ENCODE results near the gene FASN. TPM values are rescaled to one million over a fixed set of nuclear protein-coding genes. Genes with fewer than 3 reads are reported as not detected.

The FASN gene
- polyA plus RNA-seq, 4 donors, result 29.5 to 65.2 (median 45.9) TPM

DNA sequence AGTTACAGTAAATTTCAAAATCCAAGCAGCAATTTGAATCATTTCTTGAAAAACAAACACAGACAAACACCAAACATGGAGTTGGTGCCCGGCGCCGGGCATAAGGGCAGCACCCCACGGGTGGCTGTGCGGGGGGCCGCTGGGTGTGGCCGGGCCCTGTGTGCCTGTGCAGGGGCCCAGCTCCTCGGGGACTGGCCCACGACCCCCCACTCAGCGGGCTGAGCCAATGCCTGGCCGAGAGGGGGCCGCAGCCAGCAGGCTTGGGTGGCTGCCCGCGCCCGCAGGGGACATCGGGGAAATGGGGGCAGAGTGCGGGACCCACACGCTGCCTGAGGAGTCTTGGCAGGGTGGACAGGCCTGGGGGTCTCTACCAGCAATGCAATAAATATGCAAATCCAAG lies 19.6 kb downstream of the FASN start:
- no peak for DNase-seq (ENCODE audit: low read depth in 4 of 4, low spot score in 2 of 4)

DNA sequence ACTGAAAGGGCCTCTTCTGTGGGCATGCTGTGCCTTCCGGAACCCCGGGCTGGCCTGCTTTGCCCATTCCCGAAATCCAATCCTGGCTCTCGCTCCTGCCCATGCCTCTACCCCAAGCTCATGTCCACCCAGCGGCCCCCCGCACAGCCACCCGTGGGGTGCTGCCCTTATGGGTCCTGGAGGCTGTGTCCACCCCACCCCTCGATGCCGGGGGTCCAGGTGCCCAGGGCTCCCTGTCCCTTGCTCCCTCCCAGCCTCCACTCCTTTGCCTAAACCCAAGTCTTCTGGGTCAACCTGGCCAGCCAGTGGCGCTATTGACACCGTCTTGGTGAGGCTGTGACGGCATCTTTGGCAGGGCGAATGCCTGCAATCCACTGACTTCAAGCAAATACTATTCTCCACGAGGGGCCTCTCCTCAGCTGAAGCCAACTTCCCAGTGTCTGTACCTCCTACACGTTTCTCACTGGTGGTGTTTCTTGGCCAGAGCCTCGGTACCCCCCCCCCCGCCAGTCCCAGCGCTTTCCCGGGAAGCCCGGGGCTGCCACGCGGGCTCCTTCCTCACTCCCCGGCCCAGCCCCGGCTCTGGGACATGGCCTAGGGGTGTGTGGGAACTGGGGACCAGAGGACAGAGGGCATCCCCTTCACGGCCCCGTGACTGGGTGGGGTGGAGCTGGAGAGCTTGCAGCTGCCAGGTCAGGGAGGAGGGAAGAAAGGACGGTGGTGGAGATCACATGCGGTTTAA lies 20.2 kb downstream of the FASN start:
- no peak for DNase-seq (ENCODE audit: low read depth in 4 of 4, low spot score in 2 of 4)

DNA sequence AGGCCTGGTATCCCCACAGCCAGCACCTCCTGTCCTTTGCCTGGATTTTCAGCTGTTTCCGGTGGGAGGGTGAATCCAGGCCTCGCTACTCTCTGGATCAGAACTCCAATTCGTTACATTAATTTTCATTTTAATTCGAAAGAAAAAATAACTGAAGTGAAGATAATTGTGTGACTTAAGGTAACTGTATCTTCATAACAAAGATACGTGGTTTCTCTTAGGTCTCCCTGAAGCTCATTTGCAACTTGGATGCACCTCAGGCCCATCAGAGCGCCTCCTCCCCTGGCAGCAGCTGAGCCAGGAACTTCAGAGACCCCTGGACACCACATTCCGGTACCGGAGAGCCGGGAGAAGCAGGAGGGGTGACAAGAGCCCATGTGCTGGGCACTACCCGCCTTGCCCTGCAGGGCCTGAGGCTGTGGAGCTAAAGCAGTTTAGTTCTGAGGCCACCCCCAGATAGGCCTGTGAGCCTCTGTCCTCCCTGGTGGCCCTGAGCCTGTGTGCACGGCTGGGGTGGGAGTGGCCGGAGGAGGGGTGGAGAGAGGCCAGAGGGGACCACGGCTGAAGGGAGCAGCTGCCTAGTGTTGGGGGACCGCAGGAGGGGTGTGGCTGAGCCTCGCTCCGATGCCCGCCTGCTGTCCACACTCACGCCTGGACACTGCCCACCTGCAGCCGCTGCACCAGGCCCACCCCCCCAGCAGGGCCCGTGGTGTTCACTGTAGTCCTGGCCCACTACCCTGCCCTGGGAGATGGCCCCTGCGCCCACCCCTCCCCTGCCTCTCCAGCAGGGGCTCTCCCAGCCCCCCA lies 21.0 kb downstream of the FASN start:
- DNase-seq (ENCODE audit: low read depth in 4 of 4, low spot score in 2 of 4), result no peak

DNA sequence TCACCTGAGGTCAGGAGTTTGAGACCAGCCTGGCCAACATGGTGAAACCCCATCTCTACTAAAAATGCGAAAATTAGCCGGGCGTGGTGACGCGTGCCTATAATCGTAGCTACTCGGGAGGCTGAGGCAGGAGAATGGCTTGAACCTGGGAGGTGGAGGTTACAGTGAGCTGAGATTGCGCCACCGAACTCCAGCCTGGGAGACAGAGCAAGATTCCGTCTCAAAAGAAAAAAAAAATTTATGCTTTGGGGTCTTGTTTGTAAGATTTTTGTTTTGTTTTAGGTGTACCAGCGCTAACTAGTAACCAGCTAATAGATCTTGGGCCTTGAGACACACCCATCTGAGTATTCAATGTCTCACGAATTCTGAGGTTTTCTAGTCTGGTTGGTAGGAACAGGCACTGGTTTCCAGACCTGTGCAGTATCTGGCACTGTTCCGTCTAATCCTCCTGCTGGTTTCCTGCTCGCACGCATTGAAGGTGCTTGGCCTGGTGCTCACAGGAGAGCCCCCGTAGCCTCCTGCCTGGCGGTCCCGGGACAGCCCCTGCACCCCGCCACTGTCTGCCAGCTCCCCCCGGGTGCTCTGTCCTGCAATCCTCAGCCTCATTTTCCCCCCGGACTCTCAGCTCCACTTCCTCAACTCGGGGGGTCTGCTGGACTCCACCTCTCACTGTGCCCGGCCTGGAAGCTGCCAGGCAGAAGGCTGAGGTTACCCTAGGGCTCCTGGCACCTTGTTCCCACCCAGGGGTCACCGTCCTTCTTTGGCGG lies 21.8 kb downstream of the FASN start:
- no peak for DNase-seq (ENCODE audit: low read depth in 4 of 4, low spot score in 2 of 4)

DNA sequence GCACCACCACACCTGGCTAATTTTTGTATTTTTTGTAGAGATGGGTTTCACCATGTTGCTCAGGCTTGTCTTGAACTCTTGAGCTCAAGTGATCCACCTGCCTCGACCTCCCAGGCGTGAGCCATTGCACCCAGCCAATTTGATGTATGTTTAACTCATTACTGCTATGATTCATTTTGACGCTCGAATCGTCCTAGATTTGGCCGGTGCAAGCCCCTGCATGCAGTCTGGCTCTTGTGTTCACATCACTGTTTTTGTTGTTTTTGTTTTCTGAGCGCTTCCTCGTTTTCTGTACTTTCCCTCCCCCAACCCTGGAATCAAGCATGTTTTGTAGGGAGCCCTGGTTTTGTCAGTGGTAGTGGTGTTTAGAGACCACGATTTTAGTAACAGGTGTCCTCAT lies 24.6 kb downstream of the FASN start:
- DNase-seq (ENCODE audit: low read depth in 4 of 4, low spot score in 2 of 4), result no peak

DNA sequence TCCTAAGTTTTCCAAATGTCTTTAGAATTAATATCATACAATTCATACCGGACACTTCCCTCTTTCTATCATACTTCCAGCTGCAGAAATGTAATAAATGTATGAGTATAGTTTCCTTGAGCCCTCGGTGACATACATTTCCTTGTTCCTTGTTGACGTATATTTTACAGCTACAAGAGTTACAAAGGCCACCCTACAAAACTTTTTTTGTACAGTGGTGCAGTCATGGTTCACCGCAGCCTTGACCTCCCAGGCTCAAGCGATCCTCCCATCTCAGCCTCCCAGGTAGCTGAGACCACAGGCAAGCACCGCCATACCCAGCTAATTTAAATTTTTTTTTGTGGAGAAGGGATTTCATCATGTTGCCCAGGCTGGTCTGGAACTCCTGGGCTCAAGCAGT lies 25.2 kb downstream of the FASN start:
- no peak for DNase-seq (ENCODE audit: low read depth in 4 of 4, low spot score in 2 of 4)

DNA sequence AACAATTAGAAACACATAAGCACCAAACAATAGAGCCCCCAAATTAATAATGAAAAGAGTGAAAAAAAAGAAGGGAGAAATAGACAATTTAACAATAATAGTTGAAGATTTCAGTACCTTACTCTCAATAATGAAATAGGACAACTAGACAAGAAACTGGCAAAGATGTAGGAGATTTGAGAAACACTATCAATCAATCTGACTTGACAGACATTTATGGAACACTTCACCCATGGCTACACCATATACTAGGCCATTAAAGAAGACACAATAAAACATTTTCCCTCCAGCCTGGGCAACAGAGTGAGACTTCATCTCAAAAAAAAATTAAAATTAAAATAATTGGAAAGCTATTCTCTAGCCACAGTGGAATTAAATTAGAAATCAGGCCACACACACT lies 27.4 kb downstream of the FASN start:
- no peak for DNase-seq (ENCODE audit: low read depth in 4 of 4, low spot score in 2 of 4)

DNA sequence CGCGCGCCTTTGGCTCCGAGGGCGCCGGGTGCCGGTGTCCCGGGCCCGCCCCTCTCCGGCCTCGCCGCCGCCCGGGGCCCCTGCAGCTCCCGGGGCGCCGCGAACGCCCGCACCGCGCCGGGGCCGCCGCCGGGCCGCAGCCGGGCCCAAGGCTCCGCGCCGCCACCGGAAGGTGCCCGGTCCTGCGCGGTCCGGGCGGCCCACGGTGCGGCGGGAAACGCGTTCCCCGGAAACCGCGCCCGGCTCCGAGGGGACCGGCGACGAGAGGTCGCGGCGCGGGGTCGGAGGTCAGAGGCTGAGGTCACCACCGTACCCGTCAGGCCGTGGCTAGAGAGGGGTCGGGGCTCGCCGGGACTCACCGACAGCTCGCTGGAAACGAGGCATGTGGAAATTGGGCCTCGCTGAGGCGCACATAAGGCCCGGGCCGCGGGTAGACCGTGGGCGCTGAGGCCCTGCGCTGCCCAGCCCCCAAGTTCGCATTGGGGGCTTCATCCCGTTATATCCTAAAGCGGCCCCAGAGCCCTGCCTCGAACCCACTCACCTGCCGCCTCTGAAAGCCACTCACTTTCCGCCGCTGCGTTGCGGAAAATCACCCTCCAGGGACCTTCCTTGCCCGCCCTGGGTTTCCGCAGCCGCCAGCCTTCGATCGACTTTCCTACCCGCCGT lies 32.3 kb downstream of the FASN start, which contains the start of gene DUS1L:
TSS of gene DUS1L (minus strand) at position 167 of the 666 bp plus-strand sequence. CDS start 745 bp downstream, outside the sequence.
- peak in 2 of 4 donors; percentile 14 to 27 for DNase-seq (ENCODE audit: low read depth in 4 of 4, low spot score in 2 of 4)

DNA sequence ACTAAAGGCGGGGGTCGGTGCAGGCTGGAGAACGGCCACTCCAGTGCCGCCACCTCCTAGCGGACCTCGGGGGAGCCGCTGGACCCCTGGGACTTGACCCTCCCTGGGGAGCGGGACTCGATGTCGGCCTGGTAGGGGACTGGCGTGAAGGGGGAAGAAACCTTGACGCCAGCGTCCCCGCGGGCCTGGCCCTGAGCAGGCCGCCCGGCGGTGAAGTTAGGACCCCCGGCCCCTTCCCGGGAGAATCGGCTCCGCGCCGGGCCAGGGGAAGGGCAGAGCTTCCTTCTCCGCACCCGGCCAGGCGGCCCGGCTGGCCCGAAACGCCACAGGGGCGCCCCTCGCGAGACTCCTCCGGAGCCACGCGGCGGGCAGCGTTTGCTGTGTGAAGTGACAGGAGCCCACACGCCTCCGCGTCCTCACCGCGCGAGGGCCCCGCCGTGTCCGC lies 32.8 kb downstream of the FASN start:
- DNase-seq (ENCODE audit: low read depth in 4 of 4, low spot score in 2 of 4), result no peak

DNA sequence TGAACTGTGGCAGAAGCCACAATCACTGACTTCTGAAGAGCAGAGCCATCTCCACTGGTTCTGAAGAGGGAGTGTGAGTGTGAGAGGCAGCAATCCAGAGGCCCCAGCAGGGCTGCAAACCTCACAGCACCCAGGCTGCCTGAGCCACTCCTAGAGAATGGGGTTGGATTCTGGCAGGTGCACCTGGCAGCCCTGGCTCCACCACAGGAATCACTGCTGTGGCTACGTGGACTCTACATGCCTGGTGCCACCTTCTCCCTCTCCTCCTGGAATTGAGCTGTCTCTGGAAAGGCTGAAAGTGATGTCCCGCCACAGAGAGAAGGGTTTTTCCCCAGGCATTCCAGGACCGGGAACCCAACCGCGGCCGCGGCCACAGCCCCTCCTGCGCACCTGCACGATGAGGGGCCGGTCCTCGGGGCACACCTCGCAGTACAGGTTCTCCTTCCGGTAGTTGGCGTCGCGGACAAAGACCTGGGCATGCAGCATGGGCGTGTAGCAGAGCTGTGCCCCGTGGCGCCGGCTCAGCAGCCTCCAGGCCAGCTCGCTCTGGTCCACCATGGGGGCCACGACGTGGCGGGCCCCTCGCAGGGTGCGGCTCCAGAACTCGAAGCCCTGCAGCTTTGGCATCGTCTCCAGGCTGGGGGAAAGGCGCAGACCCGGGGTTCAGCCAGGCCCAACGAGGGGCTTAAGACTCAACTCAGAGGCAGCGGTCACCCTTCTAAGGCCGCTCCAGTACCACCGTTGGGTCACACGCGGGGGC lies 33.4 kb downstream of the FASN start:
- no peak for DNase-seq (ENCODE audit: low read depth in 4 of 4, low spot score in 2 of 4)

DNA sequence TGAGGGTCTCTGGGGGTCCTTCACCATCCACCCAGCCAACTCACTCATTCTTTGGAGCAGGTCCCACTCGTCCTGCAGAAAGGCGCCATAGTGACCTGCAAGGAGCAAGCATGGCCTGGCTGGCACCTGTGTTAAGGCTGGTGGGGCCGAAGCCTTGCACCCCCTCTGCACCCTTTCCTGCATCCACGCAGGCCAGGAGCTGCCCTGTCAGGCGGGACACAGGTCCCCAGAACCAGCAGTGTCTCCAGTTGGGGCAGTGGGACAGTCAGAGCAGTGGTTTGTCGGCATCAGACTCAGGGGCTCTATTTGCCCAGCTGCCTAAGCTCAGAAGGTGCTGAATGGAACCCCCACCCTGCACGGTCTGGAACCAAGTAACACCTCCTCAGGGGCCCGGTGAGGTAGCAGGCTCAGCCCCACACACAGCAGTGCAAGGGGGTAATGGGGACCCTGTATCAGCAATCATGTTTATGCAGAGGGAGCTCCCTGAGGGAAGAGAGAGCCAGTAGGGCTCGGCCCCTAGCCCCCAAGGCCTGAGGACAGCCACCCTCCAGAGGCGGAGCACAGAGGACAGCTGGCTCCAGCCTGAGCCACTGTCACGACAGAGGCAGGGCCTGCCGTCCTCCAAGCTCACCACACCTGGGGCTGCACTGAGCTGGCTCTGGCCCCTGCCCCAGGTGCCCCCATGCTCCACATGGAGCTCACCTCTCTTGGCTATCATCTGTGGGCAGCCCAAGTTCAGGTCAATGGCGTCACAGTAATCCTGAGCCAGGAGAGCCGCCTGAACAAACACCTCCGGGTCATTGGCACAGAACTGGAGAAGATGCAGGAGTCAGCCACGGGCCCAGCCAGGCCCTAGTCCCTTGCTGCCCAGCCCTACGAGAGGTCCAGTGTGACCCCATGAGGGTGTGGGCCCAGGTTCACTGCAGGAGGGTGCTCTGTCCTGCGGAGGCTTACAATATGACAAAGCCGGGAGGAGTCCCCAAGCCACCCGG lies 34.3 kb downstream of the FASN start:
- DNase-seq (ENCODE audit: low read depth in 4 of 4, low spot score in 2 of 4), result no peak

DNA sequence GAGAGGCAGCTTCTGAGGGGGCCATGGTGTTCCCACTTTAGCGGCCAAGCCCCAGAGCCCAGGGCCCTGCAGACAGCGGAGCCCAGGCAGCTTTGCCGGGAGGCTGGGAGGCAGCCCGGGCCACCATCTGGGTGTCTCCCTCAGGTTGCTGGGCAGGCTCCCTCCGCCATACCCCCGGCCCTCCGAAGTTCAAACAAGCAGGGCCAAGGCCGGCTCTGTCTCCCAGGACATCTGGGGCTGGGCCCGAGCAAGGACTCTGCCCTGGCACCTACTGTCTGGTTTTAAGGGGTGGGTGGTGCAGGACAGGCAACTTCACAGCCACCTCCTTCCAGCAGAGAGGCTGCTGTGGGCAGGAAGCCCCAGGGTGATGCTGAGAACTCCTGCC lies 35.1 kb downstream of the FASN start:
- DNase-seq (ENCODE audit: low read depth in 4 of 4, low spot score in 2 of 4), result no peak

DNA sequence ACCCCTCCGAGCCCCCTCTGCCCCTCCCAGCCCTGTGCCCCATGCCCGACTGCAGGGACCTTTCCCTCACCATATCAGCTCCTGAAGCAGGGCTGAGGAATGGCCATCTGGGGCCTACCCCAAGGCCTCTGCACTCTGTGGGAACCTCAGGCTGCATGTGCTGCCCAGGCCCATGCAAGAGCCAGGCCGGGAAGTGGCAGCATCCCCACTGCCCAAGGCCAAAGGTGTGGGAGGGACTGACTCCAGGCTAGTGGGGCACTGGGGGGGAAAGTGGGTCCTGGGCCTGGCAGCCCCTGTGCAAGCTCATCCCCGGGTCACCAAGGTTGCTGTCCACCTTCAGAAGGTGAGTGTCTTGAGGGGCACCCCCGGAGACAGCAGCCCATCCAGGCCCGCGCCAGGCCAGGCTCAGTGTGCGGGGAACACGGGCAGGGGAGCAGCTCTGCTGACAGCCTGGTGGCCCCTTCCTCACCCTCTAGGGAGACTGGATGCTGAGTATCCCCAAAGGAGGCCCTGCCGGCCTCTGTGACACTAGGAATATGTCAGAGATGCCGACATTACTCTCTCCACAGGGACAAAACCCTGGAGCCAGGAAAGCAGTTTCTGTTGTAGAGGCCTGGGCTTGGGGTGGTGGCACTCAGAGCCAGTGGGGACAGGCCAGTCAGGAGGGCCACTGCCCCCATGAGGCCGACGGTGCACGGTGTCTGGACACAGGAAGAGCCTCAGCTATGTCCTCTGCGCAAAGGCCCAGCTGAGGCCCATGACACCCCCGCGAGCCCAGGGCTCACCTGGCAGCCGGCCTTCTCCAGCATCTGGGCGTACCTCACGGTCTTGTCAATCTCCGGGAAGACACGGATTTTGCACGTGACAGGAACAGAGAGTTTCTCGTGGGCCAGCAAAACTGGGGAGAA lies 35.7 kb downstream of the FASN start:
- DNase-seq (ENCODE audit: low read depth in 4 of 4, low spot score in 2 of 4), result no peak

DNA sequence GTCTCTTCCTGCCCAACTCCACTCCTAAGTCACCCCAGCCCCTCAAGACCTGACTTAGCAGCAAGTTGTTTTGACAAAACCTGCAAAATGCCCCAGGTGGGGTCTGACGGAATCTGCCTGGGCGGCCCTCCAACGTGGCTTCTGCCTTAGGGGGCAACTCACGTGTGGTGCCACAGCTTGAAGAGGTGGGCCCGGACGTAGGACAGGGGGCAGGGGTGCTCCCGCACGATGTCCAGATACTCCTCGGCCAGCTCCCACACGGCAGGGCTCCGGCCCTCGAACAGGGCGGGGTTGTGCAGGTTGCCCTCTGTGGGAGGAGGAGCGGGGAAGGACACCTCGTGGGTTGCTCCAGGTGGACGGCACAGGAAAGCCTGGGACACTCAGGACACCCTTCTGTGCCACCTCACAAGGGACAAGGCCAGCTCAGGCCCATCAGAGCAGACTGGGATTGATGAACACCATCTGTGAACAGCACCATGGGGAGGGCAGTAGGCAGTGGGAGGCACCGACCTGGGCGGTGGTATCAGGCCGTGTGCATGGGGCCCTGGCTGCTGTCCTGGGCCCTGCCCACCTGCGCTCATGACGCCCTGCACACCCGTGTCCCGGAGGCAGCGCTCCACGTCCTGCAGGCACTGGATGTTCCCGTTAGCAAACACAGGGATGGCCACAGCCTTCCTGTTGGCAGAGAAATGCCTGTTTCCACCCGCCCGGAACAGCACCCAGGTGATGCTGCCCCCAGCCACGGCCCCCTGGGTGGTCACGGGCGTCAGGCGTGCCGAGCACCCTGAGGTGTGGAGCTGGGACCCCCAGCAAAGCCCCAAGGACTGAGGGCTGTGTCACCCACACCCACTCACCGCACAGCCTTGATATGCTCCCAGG lies 36.8 kb downstream of the FASN start:
- no peak for DNase-seq (ENCODE audit: low read depth in 4 of 4, low spot score in 2 of 4)

DNA sequence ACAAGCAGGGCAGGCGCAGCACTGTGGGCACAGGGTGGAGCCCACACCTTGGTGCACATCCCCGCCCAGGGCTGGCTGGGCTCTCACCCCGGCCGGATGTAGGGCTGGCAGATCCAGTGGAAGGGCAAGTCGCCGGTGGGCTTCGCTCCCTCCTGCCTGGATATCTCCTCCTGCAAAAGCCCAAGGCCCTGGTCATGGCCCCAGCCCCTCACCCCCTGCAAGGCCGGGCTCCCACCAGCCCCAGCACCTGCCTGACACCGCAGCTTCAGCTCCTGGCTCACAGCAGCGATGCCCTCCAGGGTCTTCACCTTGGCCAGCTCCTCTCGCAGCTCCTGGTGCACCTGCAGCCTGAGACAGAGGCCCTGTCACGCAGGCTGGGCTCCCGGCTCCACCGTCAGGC lies 37.4 kb downstream of the FASN start:
- DNase-seq (ENCODE audit: low read depth in 4 of 4, low spot score in 2 of 4), result no peak

DNA sequence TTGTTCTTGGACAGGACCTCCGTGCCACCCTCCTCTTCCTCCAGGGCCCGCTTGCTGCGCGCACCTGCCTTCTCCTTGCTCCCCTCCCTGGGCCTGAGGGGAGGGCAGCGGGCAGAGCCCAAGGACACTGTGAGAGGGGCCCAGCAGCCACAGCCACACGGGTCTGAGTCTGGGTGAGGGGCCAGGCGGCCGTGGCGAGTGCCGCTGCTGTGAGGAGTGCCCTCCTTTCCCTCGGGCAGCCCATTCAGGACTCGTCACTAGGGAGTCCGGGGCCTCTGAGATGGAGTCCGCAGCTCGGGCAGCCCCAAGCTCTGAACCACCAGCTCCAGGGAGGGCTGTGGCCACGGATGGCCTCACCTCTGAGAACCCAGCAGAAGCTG lies 38.0 kb downstream of the FASN start:
- no peak for DNase-seq (ENCODE audit: low read depth in 4 of 4, low spot score in 2 of 4)

Data from left renal cortex interstitium (tissue), 4 donors.